Colon (tissue), 2 donors: Measurements from ENCODE around the gene KIZ.
"Not testable (repeated sequence)": the region's sequence is repeated elsewhere in the genome, so short reads cannot be mapped to it uniquely, and the experiment has no call there.

Experiments
- FAIRE-seq: peaks from 2 replicates; lab custom pipeline; 2012; peaks lifted over from hg19 to GRCh38; lab: Jason Lieb, UNC
- donor health status: control.
- donor health status: control.

The KIZ gene

GRCh38 chr20:21230686-21231085 lies 104.8 kb downstream of the KIZ start:
- FAIRE-seq, result no peak

- FAIRE-seq, result no peak
Measured at GRCh38 chr20:21232546-21233280, 106.8 kb downstream of the KIZ start.

- no peak for FAIRE-seq
Measured at GRCh38 chr20:21234324-21234723, 108.4 kb downstream of the KIZ start.

- no peak for FAIRE-seq
Measured at GRCh38 chr20:21234806-21235483, 109.1 kb downstream of the KIZ start.

- no peak for FAIRE-seq
Measured at GRCh38 chr20:21235484-21236445, 109.9 kb downstream of the KIZ start.

DNA sequence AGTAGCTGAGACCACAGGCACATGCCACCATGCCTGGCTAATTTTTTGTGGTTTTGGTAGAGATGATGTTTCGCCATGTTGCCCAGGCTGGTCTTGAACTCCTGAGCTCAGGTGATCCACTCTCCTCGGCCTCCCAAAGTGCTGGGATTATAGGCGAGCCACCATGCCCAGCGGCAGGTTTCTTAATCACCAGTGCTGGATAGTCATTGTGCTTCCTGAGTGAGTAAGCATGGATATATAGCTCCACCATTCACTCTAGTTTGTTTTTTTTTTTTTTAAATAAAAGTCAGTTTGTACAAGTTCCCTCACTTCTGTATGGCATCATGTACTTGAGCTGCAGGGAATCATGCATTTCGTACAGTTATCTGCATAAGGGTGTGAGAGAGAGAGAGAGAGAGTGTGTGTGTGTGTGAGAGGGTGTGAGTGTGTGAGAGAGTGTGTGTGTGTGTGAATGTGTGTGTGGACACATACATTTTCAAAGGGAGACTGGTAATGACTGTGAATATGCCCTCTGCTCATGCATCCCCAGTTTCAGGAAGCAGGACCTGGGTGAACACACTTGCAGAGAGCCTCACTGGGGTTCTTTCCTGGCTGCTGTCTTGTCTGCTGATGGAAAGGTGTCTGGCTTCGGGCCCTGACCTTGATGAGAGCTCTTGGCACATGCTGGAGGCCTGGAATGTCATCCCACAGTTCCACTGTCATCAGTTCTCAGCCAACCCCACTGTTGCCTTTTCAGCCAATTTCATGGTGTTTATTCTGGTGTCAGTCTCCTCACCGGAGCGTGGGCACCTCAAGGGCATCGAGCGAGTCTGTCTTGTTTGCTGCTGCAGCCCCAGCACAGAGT lies 112.3 kb downstream of the KIZ start:
- FAIRE-seq, result no peak

GRCh38 chr20:21238818-21239536 lies 113.1 kb downstream of the KIZ start:
- no peak for FAIRE-seq

DNA sequence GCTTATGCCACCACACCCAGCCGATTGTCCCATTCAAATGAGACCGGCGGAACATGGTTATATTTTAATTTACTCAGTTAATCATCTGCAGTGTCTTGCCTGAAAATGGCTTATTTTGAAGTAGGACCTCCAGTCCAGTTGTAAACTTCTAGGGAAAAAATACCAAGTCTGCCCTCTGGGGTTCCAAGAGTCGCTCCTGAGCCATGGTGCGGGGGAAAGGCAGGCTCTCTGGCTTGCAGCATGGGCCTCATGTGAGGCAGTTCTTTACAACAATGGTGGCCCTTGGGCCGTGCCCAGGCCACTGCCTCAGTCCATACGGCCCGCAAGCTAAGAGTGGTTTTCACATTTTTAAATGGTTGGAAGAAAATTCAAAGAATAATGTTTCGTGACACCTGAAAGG lies 114.5 kb downstream of the KIZ start:
- no peak for FAIRE-seq

GRCh38 chr20:21241406-21241805 lies 115.5 kb downstream of the KIZ start:
- no peak for FAIRE-seq

GRCh38 chr20:21243811-21244210 lies 117.9 kb downstream of the KIZ start:
- FAIRE-seq, result no peak

GRCh38 chr20:21244808-21245207 lies 118.9 kb downstream of the KIZ start:
- no peak for FAIRE-seq

DNA sequence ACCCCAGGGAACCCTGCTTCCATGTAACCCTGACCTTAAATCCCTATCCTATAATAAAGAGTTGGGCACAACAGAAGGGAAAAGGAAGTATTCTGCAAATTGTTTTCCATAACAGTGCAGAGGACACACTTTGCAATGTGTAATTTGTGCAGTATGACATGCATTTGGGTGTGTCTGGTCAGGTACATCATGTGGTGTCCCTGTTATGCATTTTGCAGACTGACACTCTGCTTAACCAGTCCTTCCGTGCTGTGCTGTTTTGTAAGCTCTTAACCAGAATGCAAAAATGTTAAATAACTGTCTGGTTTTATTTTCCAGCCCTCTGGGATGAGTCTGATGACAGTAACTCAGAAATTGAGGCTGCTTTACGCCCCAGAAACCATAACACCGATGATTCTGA lies 120.3 kb downstream of the KIZ start:
- FAIRE-seq, result no peak

DNA sequence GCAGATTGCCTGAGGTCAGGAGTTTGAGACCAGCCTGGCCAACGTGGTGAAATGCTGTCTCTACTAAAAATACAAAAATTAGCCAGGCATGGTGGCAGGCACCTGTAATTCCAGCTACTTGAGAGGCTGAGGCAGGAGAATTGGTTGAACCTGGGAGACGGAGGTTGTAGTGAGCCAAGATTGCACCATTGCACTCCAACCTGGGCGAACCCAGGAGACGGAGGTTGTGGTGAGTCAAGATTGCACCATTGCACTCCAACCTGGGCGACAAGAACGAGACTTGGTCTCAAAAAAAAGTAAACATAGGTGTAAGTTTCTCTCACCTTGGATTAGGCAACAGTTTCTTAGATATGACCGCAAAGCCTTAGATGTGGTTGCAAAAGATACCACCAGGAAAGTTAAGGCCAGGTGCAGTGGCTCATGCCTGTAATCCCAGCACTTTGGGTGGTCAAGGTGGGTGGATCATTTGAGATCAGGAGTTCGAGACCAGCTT lies 121.8 kb downstream of the KIZ start:
- not testable (repeated sequence) for FAIRE-seq

DNA sequence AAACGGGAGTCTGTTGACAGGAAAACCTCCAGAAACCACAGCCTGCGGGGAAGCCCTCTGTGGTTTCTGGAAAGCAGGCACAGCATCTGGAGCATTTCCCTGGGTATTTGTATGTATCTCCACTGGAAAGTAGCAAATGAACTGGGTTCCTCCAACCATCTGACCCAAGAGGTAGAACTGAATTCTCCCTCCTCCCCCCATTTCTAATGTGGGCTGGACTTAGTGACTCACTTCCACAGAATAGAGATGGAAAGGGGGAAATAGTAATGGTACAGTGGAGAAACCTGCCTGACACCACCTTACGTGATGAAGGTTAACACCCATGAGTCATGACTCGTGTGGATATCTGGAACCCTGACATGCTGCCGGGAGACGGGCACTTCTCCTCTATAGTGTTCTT lies 125.4 kb downstream of the KIZ start:
- no peak for FAIRE-seq

DNA sequence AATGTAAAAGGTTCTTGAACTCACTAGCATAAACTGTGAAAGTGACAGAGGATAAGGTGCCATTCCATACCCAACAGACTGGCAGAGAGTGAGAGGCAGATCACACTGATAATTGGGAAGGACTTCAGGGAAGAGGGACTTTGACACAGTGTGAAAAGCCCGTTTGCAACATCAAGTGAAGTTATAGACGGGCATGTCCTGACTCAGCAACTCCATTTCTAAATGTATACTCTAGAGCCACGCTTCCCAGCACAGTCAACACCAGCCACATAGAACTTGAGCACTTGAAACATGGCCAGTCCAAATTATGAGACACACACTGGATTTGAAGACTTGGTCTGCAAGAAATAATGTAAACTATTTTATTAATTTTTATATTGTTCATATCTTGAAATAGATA lies 131.3 kb downstream of the KIZ start:
- FAIRE-seq, result no peak

DNA sequence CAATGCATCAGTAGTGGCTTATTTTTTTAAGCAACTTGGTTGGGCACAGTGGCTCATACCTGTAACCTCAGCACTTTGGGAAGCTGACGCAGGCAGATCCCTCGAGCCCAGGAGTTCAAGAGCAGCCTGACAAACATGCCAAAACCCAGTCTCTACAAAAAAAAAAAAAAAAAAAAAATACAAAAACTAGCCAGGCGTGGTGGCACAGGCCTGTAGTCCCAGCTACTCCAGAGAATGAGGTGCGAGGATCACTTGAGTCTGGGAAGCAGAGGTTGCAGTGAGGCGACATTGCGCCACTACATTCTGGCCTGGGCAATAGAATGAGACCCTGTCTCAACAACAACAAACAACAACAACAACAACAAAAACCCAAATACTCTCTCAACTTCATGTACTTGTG lies 132.5 kb downstream of the KIZ start:
- no peak for FAIRE-seq

GRCh38 chr20:21259346-21259745 lies 133.5 kb downstream of the KIZ start:
- no peak for FAIRE-seq

GRCh38 chr20:21262812-21263211 lies 136.9 kb downstream of the KIZ start:
- FAIRE-seq, result no peak

GRCh38 chr20:21265261-21266190 lies 139.6 kb downstream of the KIZ start:
- no peak for FAIRE-seq

GRCh38 chr20:21266191-21266536 lies 140.3 kb downstream of the KIZ start:
- no peak for FAIRE-seq
